Gastroesophageal sphincter (tissue), 4 donors: ENCODE data around the gene KLHDC7B. TPM values are rescaled to one million over a fixed set of nuclear protein-coding genes. Genes with fewer than 3 reads are reported as not detected.

ENCODE experiments used
- ATAC-seq: fragments of 150-250 bp; one replicate; pipeline ENCODE4 v1.9.1; 2016; ENCODE audit warnings: mild to moderate bottlenecking, moderate library complexity
- H3K27ac ChIP-seq, 4 donors: fragments of 200-600 bp; sonication (generic) in 3 of 4; 1 replicate in 3 of 4; 2 replicates in 1 of 4; pipeline ENCODE4 v1.5.1; 2016 to 2019
- H3K27me3 ChIP-seq: fragments of 200-600 bp; sonication (generic); one replicate; pipeline ENCODE4 v1.5.1; 2019
- H3K36me3 ChIP-seq, 2 donors: fragments of 200-600 bp; sonication (generic); one replicate each; pipeline ENCODE4 v1.5.1; 2019; ENCODE audit warnings: control low read depth in 1 of 2
- H3K4me1 ChIP-seq, 3 donors: fragments of 200-600 bp; sonication (generic); 1 replicate in 2 of 3; 2 replicates in 1 of 3; pipeline ENCODE4 v1.5.1; 2016 to 2019; ENCODE audit warnings: control low read depth in 2 of 3
- H3K4me3 ChIP-seq, 2 donors: fragments of 200-600 bp; sonication (generic); one replicate each; pipeline ENCODE4 v1.5.1; 2019; ENCODE audit warnings: mild to moderate bottlenecking in 1 of 2, moderate library complexity in 1 of 2
- H3K9me3 ChIP-seq, 3 donors: fragments of 200-600 bp; sonication (generic); one replicate each; pipeline ENCODE4 v1.5.1; 2017 to 2019; ENCODE audit warnings: control low read depth in 2 of 3
- CTCF ChIP-seq, 4 experiments: fragments of 200-600 bp in 2 of 4; fragments of 450-650 bp in 2 of 4; sonication (generic) in 1 of 4; IDR thresholded peaks; one replicate each; pipeline ENCODE4 v1.5.1; 2017 to 2019; ENCODE audit warnings: antibody characterized with exemption in 4 of 4, mild to moderate bottlenecking in 2 of 4, moderate library complexity in 2 of 4
- EP300 ChIP-seq: sonication (generic); formaldehyde crosslinking; IDR thresholded peaks from one replicate; pipeline ENCODE4 v1.6.1; 2017; ENCODE audit warnings: antibody characterized with exemption, mild to moderate bottlenecking
- POLR2A ChIP-seq, 2 donors: fragments of 450-650 bp; IDR thresholded peaks; one replicate each; pipeline ENCODE4 v1.6.1; 2017; ENCODE audit warnings: antibody characterized with exemption in 2 of 2, mild to moderate bottlenecking in 2 of 2, moderate library complexity in 1 of 2
- POLR2AphosphoS5 ChIP-seq: sonication (generic); formaldehyde crosslinking; IDR thresholded peaks from one replicate; pipeline ENCODE4 v1.6.1; 2017; ENCODE audit warnings: antibody characterized with exemption
- WGBS, 2 donors: methylation state at CpG; one replicate each; pipeline ENCODE4 v1.1.5; 2018; ENCODE audit warnings: low coverage in 1 of 2; 5-methylcytosine and 5-hydroxymethylcytosine counted together
- total RNA-seq, 4 donors: library from RNA; depleted of rRNA; stranded (reverse); fragments of >200 nt; gene quantifications; one replicate each; pipeline ENCODE4 v1.1.0, GENCODE V29; 2016

KLHDC7B gene
- total RNA-seq, 4 donors from 2014 or later = 0.08 to 0.31 (median 0.27) TPM; not detected in 1

- H3K36me3 ChIP-seq = peaks cover 0 to 46% of the 10 kb centered on the region in 2 donors
- TF ChIP-seq POLR2A (IDR thresholded peaks at IDR 0.05) (peak; percentile 66 to 72), CTCF (IDR thresholded peaks at IDR 0.05) (peak in 1 of 4 experiments; percentile 13), POLR2AphosphoS5 (peak; percentile 94), EP300 (no peak)
- peak; percentile 89 for ATAC-seq
- no peaks in the 10 kb centered on the region for H3K27me3 ChIP-seq
- H3K27ac ChIP-seq = peak within 1 kb of the TSS; percentile 94 to 98 (median 96)
- 0% methylated on average over 5 to 10 of the region's 76 CpGs for WGBS, 2 donors
- H3K4me1 ChIP-seq = peaks cover 4 to 44% (median 23%) of the 10 kb centered on the region in 3 donors
- peak within 1 kb of the TSS; percentile 93 for H3K4me3 ChIP-seq
- no peaks in the 10 kb centered on the region for H3K9me3 ChIP-seq
Measured at GRCh38 chr22:50507991-50508884, 37.5 kb upstream of the KLHDC7B start, which contains the start of gene NCAPH2. Gene NCAPH2, plus strand, starts transcription at chr22:50508224. Its CDS starts 114 bp downstream, at chr22:50508338.

GRCh38 chr22:50508897-50509296 lies 36.8 kb upstream of the KLHDC7B start:
- no peak for ATAC-seq
- H3K4me3 ChIP-seq = peak overlapping the region; percentile 93
- H3K27me3 ChIP-seq = no peaks in the 10 kb centered on the region
- H3K4me1 ChIP-seq = peaks cover 4 to 44% (median 23%) of the 10 kb centered on the region in 3 donors
- H3K9me3 ChIP-seq = no peaks in the 10 kb centered on the region
- WGBS, 2 donors = 3 to 11% methylated on average over 3 of the region's 3 CpGs
- H3K27ac ChIP-seq = peak overlapping the region; percentile 94 to 98 (median 96)
- TF ChIP-seq CTCF (IDR thresholded peaks at IDR 0.05) = no peak
- no peak for TF ChIP-seq POLR2AphosphoS5
- TF ChIP-seq POLR2A (IDR thresholded peaks at IDR 0.05) = no peak
- no peak for TF ChIP-seq EP300
- peaks cover 0 to 41% of the 10 kb centered on the region in 2 donors for H3K36me3 ChIP-seq

- WGBS, 2 donors = 94 to 97% methylated on average over 2 to 5 of the region's 15 CpGs
- H3K27ac ChIP-seq = no peak overlapping the region
- H3K36me3 ChIP-seq = peaks cover 0 to 50% of the 10 kb centered on the region in 2 donors
Measured at GRCh38 chr22:50513175-50513574, 32.5 kb upstream of the KLHDC7B start.

GRCh38 chr22:50516068-50516467 lies 29.6 kb upstream of the KLHDC7B start:
- H3K4me1 ChIP-seq = no peaks in the 10 kb centered on the region
- WGBS, 2 donors = 60 to 76% methylated on average over 1 to 4 of the region's 8 CpGs
- peaks cover 0 to 79% of the 10 kb centered on the region in 2 donors for H3K36me3 ChIP-seq
- no peak overlapping the region for H3K27ac ChIP-seq
- ATAC-seq = no peak
- no peak overlapping the region for H3K4me3 ChIP-seq
- H3K9me3 ChIP-seq = no peaks in the 10 kb centered on the region
- TF ChIP-seq POLR2A (IDR thresholded peaks at IDR 0.05) = no peak
- TF ChIP-seq POLR2AphosphoS5 = no peak
- TF ChIP-seq CTCF (IDR thresholded peaks at IDR 0.05) = no peak
- no peak for TF ChIP-seq EP300
- no peaks in the 10 kb centered on the region for H3K27me3 ChIP-seq

More at GRCh38 chr22:50513175-50513574, 32.5 kb upstream of the KLHDC7B start:
- no peaks in the 10 kb centered on the region for H3K9me3 ChIP-seq
- peaks cover 0 to 21% (median 9%) of the 10 kb centered on the region in 3 donors for H3K4me1 ChIP-seq
- H3K4me3 ChIP-seq = no peak overlapping the region
- ATAC-seq = no peak
- H3K27me3 ChIP-seq = no peaks in the 10 kb centered on the region
- TF ChIP-seq EP300 (no peak), CTCF (IDR thresholded peaks at IDR 0.05) (no peak), POLR2AphosphoS5 (no peak), POLR2A (IDR thresholded peaks at IDR 0.05) (no peak)
